NCI-H2107 (cell line): ENCODE data around the gene FXN.
"Not testable (repeated sequence)": the region's sequence is repeated elsewhere in the genome, so short reads cannot be mapped to it uniquely, and the experiment has no call there.

ENCODE experiments used
- DNase-seq: peaks from one replicate; lab custom pipeline; 2025; lab: John Stamatoyannopoulos, UW

The FXN gene

DNA sequence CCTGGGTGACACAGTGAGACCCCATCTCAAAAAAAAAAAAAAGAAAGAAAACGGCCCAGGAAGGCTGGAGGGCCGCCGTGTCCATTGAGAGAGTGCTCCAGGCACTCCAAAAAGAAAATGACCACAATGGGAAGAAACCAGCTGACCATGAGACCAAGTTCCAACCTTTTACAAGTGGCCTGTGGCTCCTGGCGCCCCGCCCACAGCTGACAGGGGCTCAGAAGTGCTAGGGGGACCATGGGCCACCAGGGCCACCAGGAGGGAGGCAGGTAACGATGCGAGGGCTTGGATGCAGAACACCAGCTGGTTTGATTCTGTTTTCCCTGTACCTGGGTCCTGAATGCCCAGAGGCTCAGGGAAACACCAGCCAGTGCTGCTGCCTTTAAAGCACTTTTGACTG, 34.6 kb downstream of the FXN start:
- DNase-seq: no peak

DNA sequence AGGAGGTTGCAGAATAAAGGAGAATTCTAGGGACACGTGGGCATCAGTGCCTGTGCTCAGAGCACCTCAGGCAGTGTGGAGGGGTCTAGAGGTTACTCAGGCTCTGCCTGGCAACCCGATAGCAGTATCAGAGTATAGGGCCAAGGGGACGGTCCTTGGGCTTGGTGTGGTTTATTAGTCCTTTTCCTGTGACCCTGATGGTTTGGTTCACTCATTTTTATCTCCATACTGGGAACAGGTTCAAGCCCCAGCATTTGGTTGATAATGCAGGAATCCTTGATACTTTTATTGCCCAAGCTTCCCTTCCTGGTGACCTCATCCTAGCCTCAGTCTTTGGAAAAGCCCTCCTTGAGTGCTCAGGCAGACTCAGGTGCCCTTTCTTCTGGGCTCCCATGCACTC, 35.5 kb downstream of the FXN start:
- no peak for DNase-seq

DNA sequence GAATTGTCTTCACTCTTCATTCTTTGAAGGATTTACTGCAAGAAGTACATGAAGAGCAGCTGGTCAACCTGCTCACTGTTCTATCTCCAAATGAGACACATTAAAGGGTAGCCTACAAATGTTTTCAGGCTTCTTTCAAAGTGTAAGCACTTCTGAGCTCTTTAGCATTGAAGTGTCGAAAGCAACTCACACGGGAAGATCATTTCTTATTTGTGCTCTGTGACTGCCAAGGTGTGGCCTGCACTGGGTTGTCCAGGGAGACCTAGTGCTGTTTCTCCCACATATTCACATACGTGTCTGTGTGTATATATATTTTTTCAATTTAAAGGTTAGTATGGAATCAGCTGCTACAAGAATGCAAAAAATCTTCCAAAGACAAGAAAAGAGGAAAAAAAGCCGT, 37.6 kb downstream of the FXN start:
- no peak for DNase-seq

DNA sequence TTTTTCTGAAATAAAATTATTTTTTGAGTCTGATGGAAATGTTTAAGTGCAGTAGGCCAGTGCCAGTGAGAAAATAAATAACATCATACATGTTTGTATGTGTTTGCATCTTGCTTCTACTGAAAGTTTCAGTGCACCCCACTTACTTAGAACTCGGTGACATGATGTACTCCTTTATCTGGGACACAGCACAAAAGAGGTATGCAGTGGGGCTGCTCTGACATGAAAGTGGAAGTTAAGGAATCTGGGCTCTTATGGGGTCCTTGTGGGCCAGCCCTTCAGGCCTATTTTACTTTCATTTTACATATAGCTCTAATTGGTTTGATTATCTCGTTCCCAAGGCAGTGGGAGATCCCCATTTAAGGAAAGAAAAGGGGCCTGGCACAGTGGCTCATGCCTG, 39.2 kb downstream of the FXN start:
- DNase-seq: no peak

DNA sequence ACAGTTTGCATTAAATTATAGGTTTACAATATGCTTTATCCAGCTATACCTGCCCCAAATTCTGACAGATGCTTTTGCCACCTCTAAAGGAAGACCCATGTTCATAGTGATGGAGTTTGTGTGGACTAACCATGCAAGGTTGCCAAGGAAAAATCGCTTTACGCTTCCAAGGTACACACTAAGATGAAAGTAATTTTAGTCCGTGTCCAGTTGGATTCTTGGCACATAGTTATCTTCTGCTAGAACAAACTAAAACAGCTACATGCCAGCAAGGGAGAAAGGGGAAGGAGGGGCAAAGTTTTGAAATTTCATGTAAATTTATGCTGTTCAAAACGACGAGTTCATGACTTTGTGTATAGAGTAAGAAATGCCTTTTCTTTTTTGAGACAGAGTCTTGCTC, 41.0 kb downstream of the FXN start:
- DNase-seq: no peak

DNA sequence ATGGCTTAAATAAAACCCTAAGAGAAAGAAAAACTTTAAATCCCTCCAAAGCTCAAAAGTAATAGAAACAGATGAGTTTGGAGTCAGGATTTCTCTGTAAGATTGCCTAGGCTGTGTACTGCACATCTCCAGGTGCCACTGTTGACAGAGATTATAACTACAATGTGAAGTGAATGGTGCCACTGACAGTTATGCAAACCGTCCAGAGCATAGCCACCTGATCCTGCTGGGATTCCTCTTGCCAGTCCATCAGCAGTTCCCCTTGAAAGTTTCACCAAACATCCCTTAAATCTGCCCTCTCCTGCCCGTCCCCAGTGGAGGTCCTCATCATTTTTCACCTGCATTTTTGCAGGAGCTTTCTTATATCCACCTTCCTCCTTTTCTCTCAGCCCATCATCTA, 42.5 kb downstream of the FXN start:
- no peak for DNase-seq

DNA sequence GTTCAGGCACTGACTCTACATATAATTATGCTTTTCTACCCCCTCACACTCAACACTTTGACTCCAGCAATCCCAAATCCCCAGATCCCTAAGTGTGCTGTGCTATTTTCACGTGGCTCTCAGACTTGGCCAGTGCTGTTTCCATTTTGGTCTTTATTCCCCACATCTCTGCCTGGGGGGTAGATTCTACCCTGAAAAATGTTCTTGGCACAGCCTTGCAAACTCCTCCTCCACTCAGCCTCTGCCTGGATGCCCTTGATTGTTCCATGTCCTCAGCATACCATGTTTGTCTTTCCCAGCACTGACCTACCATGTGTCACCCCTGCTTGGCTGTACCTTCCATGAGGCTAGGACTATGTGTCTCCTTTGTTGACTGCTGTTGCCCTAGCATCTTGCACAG, 43.0 kb downstream of the FXN start:
- no peak for DNase-seq

DNA sequence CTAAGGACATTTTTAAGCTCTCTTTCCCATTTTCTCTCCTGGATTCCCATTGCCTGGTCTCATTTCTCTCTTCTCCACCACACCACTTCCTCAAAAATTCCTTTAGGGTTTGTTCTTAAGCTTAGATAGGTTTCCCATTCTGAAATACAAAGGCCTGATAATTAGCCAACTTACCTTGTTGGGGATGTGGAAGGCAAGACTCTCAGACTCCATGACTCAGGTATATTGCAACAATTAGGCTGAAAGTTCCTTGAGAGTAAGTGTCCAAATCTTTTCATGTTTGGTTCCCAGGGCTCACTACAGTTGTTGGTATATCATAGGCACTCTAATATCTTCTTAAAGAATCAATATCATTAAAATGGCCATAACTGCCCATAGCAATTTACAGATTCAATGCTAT, 43.6 kb downstream of the FXN start:
- no peak for DNase-seq

DNA sequence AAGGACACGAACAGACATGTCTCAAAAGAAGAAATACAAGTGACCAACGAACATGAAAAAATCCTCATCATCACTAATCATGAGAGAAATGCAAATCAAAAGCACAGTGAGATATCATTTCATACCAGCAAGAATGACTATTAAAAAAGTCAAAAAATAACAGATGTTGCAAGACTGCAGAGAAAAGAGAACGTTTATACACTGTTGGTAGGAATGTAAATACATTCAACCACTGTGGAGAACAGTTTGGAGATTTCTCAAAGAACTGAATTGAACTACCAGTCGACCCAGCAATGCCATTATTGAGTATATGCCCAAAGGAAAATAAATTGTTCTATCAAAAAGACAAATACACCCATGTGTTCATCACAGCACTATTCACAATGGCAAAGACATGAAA, 45.7 kb downstream of the FXN start:
- DNase-seq: no peak

DNA sequence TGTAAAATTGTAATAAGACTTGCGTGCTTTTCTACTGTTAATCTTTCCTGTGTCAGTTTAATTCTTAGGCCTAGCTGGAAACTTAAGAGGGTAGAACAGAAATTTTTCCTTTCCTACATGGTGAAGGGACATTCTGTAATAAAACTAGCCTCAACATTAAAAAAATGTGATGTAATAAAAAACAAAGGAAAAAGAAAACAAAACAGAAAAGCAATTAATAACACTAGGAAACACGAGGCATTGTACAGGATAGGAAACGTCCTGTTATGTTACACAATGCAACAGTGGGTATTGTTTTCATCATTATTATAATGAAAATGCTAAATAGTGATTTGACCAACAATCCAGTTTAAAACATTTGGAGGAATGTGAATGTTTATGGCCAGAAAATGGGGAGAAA, 47.8 kb downstream of the FXN start:
- no peak for DNase-seq

DNA sequence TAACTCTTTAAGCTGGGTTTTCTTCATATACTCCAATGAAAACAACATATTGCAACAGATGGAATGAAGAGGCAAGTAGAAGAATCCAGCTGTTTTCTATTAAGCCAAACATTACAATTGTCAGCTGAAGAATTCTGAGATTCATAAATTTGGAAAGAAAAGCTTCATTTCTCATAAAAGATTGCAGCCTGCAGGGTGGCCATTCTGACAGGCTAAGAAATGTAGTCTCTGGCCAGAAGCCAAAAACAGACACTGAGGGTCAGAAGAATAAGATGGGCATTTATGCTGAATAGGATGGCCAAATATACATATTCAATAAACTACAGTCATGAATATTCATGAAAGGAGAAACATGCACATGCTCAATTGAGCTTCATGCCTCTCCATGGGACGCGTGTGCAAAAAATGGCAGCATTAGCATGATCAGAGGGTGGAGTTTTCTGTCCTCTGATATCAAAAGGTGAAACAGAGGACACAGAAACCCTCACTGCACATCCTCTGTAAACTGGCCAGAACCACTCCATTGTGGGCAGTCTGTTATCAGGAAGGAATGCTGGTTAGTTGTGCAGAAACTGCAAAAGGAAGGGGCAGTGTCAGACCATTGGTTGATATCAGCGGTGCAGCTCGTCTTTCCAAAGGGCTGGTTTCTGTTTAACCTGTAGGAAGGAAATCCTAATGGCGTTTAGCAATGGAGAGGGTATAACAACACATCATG, 50.2 kb downstream of the FXN start:
- no peak for DNase-seq

DNA sequence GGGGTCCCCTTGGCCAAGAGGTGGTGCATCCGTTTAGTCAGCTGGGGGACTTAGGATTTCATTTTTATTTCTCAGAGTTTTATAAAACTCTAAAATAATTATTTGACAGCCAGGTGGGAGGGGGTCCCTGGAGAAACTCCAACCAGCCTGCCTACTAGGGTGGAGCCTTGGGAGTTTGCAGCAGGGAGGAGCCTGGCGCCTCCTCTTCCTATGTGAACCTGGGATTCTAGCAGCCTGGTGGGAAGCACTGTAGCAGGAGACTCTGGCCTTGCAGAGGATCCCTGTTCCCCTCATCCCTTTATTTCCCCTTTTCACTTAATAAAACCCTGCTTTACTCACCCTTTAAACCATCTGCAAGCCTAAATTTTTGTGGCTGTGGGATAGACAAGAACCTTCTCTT, 50.8 kb downstream of the FXN start:
- DNase-seq: no peak

DNA sequence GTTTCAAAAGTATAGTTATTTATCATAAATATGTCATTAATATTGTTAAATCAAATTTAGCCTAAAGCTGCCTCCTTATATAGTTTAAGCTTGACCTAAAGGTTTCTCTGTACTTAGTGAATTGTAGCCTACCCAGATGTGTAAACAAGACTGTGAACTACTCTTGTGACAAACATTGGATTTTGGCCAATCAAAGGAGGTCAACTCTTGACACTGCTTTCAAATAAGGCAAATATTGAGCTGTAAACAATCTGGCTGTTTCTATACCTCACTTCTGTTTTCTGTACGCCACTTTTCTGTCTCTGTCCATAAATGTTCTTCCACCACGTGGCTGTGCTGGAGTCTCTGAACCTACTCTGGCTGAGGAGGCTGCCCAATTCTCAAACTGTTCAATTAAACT, 51.2 kb downstream of the FXN start:
- DNase-seq: no peak

DNA sequence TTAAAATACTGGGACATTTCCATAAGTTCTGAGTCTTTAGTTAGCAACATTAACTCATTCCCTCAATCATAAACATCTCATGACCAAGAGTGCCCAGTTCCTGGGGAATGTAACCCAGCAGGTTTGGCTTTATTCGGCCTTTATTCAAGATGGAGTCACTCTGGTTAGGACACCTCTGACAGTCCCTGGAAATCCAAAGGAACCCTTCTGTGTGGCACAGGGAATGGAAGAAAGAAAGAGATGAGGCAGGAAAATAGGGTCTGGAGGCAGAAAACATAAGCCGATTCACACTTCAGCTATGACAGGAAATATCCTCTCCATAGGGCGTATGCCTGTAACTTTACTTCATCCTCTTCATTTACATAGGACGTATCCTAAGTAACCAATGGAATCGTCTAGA, 53.5 kb downstream of the FXN start:
- DNase-seq: no peak

DNA sequence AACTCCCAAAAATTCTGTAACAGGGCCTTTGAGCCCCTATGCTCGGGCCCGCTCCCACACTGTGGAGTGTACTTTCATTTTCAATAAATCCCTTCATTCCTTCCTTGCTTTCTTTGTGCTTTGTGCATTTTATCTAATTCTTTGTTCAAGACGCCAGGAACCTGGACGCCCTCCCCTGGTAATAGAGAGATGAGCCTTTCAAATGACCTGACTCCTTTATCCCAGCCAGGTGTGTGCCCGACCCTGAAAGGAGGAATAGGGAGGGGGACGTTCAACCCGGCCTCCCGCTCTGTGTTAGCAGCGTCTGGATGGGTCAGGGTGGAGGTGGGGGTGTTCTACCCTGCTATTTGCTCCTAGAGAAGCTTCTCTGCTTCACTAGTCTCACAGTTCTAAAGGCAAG, 53.9 kb downstream of the FXN start:
- DNase-seq: no peak

DNA sequence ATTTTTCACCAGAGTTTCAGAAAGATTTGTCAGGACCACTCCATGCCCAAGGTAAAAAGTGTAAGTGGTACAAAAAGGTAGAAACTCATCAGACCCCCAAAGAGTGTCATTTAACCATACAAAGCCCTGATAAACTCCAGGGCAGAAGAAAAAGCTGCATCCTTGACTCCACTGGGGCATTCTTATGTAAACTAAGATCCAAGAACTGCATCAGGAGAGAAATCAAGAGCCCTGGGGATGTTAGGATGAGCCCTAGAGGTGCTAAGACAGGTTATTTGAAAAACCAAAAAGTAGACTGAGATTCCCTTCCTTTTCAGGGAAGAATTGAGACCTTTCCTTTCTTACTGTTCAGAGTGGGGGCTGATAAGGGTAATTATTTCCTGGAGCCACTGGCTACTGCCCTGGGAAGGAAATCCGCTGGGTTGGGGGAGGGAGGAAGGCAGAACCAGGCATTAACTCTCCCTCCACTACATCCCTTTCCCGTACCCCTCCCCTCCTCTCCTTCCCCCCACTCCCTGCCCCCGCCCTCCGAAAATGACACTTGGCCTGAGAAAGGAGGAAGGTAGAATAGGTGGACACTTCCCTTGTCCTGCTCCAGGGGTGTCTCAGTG, 54.7 kb downstream of the FXN start:
- DNase-seq: no peak

DNA sequence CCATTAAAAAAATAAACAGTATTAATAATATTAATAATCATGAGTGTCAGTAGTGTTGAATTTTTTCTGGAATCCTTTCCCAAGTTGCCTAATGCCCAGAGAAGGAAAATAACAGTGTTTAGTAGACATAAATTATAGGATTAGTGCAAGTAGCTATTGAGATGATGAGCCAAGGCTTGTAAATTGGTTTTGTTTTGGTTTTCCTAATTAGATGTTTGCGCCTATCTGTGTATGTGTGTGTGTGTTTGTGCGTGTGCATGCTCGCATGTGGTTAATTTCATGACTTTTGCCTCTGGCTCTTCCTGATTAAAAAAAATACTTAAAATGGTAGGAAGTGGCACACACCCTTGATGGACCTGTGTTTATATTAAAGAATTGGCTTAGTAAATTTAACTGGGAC, 55.4 kb downstream of the FXN start:
- DNase-seq: no peak

DNA sequence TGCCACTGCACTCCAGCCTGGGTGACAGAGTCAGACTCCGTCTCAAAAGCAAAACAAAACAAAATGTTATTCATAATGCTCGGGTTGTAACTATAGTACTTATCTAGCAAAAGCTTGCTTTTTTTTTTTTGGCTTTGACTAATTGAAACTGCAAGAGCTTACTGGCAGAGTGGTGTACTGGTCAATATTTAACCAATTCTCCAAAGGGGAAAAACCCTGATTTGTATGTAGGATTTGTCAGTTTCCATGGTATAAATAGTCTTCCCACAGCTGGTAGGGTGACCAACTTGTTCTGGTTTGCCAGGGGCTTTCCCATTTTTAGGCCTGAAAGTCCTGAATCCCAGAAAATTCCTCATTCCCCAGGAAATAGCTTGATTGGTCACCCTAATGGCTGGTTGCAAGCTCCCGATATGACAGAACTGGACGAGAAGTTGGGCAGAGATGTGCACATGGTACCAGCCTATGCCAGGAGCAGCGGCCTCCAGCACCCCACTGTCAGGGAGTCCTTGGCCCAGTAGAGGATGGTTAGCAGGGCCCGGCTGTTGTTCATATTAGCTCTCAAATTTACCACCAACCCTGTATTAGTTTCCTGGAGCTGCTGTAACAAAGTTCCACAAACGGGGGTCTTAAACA, 58.0 kb downstream of the FXN start:
- no peak for DNase-seq

DNA sequence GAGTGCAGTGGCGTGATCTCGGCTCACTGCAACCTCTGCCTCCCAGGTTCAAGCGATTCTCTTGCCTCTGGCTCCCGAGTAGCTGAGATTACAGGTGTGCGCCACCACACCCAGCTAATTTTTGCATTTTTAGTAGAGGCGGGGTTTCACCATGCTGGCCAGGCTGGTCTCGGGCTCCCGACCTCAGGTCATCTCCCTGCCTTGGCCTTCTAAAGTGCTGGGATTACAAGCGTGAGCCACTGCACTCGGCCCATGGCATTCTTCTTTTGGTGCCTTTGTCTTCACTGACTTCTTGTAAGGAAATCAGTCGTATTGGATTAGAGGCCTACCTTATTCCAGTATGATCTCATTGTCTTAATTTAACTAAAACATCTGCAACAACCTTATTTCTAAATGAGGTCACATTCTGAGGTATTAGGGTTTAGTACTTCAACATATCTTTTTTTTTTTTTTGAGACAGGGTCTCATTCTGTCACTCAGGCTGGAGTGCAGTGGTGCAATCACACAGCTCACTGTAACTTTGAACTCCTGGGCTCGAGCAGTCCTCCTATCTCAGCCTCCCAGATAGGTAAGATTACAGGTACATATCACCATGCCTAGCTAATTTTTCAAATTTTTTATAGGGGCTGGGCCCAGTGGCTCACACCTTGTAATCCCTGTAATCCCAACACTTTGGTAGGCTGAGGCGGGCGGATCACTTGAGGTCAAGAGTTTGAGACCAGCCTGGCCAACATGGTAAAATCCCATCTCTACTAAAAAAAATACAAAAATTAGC, 59.0 kb downstream of the FXN start:
- not testable (repeated sequence) for DNase-seq

DNA sequence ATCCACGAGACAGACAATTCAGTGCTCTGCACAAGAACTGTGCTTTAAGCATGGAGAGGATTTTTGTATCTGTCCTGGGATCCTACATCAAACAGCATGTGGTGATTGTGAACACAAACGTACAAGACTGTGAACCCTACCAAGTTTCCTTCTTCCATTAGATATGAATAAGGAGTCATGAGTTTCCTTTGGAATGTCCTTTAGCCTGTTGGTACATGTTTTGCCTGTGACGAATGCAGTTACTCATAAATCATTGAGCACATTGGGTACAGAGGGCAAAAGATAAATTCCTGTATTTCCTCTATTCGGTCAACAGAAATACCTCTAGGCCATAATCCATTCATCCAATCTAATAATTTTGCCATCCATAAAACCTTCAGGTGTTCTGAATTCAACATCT, 61.5 kb downstream of the FXN start:
- no peak for DNase-seq

DNA sequence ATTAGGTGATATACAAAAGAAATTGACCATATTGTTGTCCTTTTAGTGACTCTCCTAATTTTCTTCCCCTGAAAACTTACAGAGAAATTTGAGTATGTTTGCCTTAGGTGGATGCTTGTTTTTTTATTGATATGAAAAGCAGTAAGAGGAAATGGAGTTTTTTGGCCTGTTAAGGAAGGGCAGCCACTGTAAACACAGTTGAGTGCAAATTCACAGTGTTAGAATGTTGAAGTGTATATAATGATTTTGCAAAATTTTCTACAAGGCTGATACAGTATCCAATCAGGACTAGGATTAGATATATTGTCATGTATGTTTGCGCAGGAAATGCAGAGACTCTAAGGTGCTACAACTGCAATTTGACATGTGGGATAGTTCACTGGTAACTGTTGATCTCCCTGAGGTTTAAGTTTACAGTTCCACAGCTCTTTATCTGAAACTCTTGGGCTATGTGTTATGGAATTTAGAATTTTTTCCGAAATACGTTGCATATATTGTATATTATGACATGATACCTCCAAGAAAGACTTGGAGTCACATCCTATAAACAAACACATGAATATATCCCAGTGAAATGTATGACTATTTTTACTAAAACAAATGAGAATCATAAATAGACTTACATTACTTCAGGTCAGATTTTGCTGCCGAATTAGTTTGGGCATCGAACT, 62.5 kb downstream of the FXN start:
- DNase-seq: no peak

DNA sequence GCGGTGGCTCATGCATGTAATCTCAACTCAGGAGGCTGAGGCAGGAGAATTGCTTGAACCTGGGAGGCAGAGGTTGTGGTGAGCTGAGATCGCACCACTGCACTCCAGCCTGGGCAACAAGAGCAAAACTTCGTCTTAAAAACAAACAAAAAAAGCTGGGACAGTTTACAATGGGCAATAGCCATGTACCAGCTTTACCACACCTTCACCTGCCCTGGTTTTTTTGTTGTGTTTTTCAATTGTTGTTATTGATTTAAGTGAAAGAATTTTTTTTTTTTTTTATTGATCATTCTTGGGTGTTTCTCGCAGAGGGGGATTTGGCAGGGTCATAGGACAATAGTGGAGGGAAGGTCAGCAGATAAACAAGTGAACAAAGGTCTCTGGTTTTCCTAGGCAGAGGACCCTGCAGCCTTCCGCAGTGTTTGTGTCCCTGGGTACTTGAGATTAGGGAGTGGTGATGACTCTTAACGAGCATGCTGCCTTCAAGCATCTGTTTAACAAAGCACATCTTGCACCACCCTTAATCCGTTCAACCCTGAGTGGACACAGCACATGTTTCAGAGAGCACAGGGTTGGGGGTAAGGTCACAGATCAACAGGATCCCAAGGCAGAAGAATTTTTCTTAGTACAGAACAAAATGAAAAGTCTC, 67.9 kb downstream of the FXN start:
- DNase-seq: not testable (repeated sequence)
